Mucosa of descending colon (tissue), 3 donors: ENCODE measurements around the gene METTL21C. TPM values are rescaled to one million over a fixed set of nuclear protein-coding genes. Genes with fewer than 3 reads are reported as not detected.

ENCODE experiments used
- ATAC-seq: fragments of 200-7000 bp; cut with Tn5 transposase; one replicate; pipeline ENCODE4 v1.9.1; 2020; ENCODE audit warnings: mild to moderate bottlenecking, moderate library complexity
- DNase-seq, 3 donors: peaks; one replicate each; pipeline ENCODE4 v3.0.0-alpha.2; 2020
- H3K36me3 ChIP-seq: fragments of 200-600 bp; one replicate; pipeline ENCODE4 v1.8.0; 2021; ENCODE audit warnings: low read depth, mild to moderate bottlenecking
- H3K4me1 ChIP-seq: fragments of 200-600 bp; one replicate; pipeline ENCODE4 v1.8.0; 2021; ENCODE audit warnings: low read depth, mild to moderate bottlenecking
- H3K4me3 ChIP-seq: fragments of 200-600 bp; one replicate; pipeline ENCODE4 v1.8.0; 2021; ENCODE audit warnings: mild to moderate bottlenecking
- H3K9me3 ChIP-seq: fragments of 200-600 bp; one replicate; pipeline ENCODE4 v1.8.0; 2021; ENCODE audit warnings: mild to moderate bottlenecking
- CTCF ChIP-seq: fragments of 200-600 bp; IDR thresholded peaks from one replicate; pipeline ENCODE4 v1.8.0; 2022; ENCODE audit warnings: antibody characterized with exemption, mild to moderate bottlenecking
- intact Hi-C, 2 donors: fragments of 100-400 bp; cut with DNase I in 1 of 2; cut with micrococcal nuclease in 1 of 2; formaldehyde crosslinking; loops; one replicate each; pipeline versions ENCODE4 v1.11.0 to v1.11.1; 2022; cut with DNase I, micrococcal nuclease
- total RNA-seq, 3 donors: library from RNA; stranded (reverse); fragmentation: NEBNext Ultra II Directional in 2 of 3; extraction: Animal tissue kit (Norgen Biotek cat#: 25700) in 2 of 3; gene quantifications; one replicate each; pipeline versions ENCODE4 v1.2.1 to v1.2.4, GENCODE V29; 2021 to 2023
- donor health status: DM: no; HTN: no; CAD: no; lungs with moderate emphysema.
- donor health status: DM: no; HTN: no; CAD: no.
- donor health status: DM: no; HTN: yes; CAD: no.

METTL21C gene
- total RNA-seq, 3 donors from 2014 or later, result not detected

- DNase-seq (no peak), ATAC-seq (no peak)
- Histone ChIP-seq H3K4me3 (no peak overlapping the region), H3K36me3 (peaks cover 5% of the 10 kb centered on the region), H3K9me3 (no peaks in the 10 kb centered on the region), H3K4me1 (no peaks in the 10 kb centered on the region)
- intact Hi-C loops, result no loop called here
- TF ChIP-seq CTCF, result no peak
Measured at GRCh38 chr13:102638741-102639140, 56.1 kb downstream of the METTL21C start.

Other genes starting within 250 kb of the METTL21C start
- gene TPP2, start 98.1 kb downstream of the METTL21C start, total RNA-seq, result 10 to 100 TPM; 37.6 to 44.0 (median 38.2) TPM
- gene TEX30, start 78.7 kb upstream of the METTL21C start, total RNA-seq, result 1 to 10 TPM; 2.1 to 5.7 (median 3.7) TPM
- gene POGLUT2, start 103.9 kb upstream of the METTL21C start, total RNA-seq, result 1 to 10 TPM in 2 of 3 donors, under 1 TPM in 1; 0.72 to 3.9 (median 1.7) TPM
- 10 to 100 TPM; 15.5 to 21.2 (median 17.1) TPM for gene BIVM, start 104.1 kb upstream of the METTL21C start, total RNA-seq
- 10 to 100 TPM; 58.6 to 85.0 (median 62.7) TPM for gene ERCC5, start 151.0 kb upstream of the METTL21C start, total RNA-seq